Embryonic facial prominence (tissue), 1 donor: ENCODE data around the gene EFHD2.
A peak's percentile ranks its signal among the peaks of the same experiment; 100 is the strongest.
"Not testable (repeated sequence)": the region's sequence is repeated elsewhere in the genome, so short reads cannot be mapped to it uniquely, and the experiment has no call there.

Source experiments
- DNase-seq: peaks from one replicate; pipeline ENCODE4 v3.0.0-alpha.2; 2016; ENCODE audit errors: extremely low spot score

EFHD2 gene, protein sequence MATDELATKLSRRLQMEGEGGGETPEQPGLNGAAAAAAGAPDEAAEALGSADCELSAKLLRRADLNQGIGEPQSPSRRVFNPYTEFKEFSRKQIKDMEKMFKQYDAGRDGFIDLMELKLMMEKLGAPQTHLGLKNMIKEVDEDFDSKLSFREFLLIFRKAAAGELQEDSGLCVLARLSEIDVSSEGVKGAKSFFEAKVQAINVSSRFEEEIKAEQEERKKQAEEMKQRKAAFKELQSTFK

DNA sequence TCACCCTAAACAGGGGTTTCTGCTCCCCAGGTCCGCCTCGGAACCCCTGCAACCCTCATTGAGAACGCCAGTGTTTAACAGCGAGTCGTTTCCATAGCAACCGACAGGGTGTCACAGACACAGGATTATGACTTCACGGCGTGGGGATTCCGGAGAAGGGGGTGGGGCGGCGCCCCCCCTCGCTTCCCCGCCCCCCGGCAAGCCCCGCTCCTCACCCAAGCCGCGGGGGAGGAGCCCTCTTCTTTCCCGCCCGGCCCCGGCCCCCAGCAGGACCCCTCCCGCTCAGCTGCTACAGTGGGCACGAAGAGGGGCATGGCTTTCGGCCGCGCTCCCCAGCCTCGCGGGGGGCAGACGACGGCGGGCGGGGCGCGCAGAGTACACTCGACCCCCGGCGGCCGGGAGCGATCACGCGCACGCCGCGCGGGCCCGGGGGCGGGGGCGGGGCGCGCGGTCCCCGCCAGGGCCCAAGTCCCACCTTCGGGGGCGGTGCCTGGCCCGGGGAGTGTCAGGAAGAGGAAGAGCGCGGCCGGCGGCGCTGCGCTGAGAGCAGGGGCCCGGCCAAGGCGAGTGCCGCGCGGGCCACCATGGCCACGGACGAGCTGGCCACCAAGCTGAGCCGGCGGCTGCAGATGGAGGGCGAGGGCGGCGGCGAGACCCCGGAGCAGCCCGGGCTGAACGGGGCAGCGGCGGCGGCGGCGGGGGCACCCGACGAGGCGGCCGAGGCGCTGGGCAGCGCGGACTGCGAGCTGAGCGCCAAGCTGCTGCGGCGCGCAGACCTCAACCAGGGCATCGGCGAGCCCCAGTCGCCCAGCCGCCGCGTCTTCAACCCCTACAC lies at the start of gene EFHD2:
TSS of gene EFHD2 (plus strand) at position 501 of the 835 bp plus-strand sequence. CDS start at position 585, 84 bp downstream.
- peak; percentile 75 for DNase-seq

DNA sequence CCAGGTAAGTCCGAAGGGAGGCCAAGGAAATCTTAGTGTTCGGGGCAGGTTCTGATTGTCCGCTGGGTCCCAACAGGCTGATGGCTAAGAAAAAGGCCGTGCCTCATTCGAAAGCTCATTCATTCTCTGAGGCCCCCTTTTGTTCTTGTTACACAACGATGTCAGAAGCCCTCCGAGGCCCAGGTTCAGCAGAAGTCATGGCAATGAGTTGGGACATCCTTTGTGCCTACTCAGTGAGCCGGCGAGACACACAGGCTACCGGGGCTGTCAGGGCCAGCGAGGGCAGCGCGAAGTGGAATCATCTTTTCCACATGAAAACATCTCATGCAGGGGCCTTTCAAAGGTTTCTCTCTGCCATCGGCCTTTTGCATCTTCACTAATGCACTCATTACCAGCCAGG lies 49.0 kb upstream of the EFHD2 start:
- no peak for DNase-seq

DNA sequence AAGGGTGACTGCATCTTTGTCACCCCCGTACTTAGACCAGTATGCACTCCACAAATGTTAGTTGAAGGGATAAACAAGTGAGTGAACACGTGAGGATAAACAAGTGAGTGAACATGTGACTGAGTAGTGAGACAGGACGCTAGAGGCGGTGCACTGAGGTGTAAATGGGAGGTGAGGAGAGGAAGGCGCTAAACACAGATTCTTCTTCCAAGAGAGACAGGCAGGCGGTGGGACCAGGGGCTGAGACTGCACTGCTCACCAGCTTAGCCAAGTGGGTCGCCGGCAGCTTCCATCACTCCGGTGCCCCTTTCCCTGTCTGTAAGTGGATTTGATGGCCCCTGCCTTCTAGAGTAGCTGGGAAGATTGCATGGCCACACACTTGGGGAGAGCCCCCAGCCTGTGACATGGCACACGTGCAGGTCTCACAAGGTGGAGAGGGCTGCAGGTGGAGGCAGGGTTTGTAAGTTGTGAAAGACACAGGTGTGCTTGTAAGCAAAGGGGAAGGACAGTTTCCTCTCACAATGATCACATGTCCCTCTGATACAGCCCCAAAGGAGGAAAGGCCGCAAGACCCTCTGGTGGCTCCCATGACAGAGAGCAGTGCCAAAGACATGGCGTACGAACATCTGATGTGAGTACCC lies 47.5 kb upstream of the EFHD2 start:
- DNase-seq, result no peak

DNA sequence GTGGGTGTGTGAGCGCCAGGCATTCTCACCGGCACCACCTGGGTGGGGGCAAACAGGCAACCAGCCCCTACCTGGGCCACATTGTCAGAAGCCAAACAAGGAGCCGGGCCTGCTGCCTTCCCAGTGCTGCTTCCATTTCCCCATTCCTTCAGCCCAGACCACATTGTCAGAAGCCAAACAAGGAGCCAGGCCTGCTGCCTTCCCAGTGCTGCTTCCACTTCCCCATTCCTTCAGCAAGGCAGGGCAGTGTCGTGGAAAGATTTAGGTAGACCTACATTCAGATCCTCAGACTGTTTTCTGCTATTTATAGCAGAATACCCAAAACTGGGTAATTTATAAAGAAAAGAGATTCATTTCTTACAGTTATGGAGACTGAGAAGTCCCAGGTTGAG lies 47.0 kb upstream of the EFHD2 start:
- no peak for DNase-seq

DNA sequence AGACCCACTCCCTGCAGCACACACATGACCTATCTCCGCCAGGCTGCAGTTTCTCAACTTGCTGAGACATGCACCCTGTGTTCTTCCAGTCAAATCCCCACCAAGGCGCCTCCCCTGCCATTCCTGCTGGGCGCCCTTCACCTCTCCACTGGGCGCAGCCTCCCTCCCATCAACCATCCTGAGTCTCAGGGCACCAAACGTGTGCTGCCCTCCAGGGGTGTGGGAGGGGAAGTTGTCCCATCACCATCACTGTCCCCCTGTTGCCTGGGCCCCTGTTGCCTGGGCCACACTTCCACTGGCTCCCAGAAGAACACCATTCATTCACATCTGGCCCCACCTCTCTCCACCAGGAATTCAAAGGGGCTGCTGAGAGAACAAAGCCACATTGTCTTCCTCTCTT lies 44.9 kb upstream of the EFHD2 start:
- no peak for DNase-seq

DNA sequence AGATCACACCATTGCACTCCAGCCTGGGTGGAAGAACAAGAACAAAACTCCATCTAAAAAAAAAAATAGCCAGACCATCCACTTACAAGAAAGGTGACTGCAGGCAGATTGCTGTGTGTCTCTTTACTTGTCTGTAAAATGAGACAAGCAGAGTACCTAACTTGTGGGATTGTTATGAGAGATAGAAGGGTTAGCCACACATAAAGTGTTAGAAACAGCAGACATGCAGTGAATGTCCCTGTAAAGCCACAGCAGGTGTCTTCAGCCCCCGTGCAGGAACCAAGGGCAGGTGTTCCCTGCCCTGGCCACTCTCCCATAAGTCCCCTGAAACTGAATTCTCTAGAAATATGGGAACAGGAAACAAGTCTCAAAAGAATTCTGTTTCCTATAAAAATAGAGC lies 40.8 kb upstream of the EFHD2 start:
- no peak for DNase-seq

DNA sequence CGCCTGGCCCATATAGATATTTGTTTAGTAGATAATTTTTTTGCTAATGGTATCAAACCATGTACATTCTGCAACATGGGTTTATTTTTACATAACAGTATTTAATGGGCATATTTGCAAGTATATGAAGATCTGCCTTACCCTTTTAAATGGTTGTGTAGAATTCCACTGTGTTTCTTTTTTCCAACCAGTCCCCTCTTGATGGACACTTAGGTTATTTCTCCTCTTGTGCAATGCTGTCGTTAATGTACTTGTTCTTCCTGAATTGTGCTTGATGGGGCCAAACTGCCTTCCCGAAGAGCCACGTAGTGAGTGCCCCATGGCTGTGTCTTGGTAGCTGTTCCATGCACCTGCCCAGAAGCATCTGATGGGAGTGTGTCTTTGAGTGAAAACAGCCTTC lies 39.4 kb upstream of the EFHD2 start:
- no peak for DNase-seq

DNA sequence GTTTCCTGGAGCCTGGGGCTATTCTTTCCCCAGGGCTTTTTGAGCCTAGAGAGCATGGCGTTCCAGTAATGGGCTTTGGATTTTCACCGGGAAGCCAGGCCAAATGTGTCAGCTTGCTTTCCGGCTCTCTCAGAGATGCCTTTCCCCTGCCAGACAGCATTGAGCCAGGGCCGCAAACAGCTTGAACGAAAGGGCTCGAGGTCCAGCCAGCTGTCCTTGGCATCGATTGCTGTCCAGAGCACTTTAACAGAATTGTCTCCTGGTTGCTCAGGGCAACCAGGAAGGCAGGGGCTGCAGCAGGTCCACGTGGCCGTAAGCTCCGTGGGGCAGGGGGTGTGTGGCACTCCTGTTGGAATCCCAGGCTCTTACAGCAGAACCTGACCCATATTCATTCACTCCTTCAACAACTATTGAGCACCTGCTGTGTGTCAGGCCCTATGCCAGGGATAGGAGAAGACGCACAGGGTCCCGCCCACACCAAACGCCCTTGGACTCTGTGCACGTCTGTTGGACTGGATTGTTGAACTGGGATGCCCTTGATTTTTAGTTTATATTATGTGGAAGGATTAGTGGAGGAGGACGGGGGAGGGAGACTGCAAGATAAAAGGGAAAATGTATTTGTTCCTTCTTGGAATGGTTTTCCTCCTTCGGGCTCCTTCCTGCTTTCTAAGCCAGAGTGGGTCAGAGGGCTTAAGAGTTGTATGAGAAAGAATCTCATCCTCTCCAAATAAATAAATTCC lies 38.7 kb upstream of the EFHD2 start:
- DNase-seq, result no peak

DNA sequence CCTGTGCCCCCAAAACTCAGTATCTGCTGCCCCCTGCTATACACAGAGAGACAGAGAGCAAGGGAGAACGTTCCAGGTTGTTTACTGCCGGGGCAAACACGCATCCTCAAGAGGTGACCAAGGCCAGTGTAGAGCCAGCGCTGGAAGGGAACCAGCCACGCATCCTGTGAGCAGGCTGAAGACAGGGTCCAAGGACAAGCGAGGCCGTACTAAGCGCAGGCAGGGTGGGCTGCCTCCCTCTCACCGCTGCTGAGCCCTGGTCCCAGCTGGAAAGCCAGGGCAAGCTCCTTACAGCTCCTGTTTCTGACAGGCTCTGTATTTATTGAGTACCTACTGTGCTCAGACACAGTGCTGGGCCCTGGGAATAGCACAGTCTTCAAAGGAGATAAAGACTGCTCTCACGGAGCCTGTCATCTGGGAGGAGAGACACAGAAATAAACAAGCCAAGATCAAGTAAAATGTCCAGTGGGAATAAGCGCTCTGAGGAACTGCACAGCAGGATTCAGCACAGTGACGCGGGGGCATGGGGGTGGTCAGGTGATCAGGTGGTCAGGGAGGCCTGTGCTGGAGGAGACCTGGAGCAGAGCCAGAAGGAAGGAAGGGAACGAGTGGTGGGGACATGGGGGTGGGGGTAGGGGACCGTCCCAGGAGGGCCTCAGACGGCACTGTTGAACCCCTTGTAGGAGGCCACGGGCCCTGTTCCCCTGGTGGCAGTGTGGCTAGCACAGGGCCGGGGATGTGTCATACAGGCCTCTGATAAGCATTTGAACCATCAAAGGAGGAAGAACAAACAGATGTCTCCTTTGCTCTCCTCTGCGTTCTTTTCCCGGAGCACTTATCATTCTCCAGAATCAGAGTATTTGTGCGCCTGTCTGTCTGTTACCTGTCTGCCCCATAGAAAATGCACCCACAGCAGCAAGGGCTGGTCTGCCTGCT lies 37.8 kb upstream of the EFHD2 start:
- DNase-seq, result no peak

DNA sequence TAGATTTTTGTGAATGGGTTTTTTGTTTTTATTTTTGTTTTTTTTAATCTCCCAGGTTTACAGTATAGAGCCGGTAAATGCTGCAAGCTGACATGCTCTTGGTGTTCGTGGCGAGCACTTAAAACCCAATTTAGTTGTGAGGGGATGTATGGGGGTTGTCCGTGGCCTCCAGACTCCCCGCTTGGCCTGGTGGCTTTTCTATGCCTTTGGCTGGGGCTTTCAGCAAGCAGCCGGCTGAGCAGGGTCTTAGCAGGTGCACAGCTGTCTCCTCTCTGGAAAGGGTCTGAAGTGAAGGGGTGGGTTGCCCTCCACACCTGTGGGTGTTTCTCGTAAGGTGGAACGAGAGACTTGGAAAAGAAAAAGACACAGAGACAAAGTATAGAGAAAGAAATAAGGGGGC lies 31.0 kb upstream of the EFHD2 start:
- no peak for DNase-seq

DNA sequence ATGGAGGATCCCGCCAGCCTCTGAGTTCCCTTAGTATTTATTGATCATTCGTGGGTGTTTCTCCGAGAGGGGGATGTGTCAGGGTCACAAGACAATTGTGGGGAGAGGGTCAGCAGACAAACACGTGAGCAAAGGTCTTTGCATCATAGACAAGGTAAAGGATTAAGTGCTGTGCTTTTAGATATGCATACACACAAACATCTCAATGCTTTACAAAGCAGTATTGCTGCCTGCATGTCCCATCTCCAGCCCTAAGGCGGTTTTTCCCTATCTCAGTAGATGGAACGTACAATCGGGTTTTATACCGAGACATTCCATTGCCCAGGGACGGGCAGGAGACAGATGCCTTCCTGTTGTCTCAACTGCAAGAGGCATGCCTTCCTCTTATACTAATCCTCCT lies 30.5 kb upstream of the EFHD2 start:
- DNase-seq, result not testable (repeated sequence)

DNA sequence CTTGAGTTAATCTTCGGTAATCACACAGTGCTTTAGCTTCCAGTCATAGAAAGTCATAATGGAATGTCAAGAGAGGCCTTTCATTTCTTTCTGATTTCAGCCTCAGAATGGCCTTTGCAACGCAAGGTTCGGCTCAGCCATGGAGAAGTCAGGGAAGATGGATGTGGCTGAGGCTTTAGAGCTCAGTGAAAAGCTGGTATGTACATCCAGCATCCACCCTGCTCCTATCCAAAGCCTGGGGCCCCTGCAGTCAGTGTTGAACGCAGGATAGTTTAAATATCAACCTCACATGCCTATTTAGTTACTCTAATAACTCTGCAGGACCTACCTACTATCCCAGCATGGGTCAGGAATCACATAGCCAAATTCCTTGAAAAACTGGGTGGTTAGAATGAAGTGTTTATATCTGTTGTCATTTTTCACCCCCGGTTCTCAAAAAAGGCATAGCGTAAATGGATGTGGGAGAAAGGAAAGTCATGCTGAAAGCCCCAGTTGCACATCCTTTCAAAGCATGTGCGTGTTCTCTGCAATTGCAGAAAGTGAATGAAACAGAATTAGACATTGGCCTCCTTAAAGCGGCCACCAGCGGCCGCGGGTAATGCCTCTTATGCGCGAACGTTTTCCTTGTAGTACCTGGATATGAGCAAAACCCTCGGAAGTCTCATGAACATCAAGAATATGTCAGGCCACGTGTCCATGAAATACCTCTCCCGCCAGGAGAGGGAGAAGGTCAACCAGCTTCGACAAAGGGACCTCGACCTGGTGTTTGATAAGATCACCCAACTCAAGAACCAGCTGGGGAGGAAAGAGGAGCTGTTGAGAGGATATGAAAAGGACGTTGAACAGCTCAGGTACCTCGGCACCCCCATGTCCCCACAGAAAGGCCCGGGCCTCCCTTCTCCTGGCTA lies 28.8 kb upstream of the EFHD2 start:
- no peak for DNase-seq

DNA sequence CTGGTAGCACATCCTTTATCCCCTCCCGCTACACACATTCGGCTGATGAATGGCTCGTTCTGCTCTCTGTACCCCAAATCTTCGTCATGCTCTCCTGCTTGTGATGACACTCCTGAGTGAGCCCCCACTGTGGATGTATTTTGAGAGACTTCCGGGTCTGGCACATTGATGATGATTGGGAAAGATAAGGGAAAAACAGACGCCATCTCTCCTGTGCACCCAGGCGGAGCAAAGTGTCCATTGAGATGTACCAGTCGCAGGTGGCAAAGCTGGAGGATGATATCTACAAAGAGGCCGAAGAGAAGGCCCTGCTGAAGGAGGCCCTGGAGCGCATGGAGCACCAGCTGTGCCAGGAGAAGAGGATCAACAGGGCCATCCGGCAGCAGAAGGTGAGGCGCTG lies 27.9 kb upstream of the EFHD2 start:
- no peak for DNase-seq

DNA sequence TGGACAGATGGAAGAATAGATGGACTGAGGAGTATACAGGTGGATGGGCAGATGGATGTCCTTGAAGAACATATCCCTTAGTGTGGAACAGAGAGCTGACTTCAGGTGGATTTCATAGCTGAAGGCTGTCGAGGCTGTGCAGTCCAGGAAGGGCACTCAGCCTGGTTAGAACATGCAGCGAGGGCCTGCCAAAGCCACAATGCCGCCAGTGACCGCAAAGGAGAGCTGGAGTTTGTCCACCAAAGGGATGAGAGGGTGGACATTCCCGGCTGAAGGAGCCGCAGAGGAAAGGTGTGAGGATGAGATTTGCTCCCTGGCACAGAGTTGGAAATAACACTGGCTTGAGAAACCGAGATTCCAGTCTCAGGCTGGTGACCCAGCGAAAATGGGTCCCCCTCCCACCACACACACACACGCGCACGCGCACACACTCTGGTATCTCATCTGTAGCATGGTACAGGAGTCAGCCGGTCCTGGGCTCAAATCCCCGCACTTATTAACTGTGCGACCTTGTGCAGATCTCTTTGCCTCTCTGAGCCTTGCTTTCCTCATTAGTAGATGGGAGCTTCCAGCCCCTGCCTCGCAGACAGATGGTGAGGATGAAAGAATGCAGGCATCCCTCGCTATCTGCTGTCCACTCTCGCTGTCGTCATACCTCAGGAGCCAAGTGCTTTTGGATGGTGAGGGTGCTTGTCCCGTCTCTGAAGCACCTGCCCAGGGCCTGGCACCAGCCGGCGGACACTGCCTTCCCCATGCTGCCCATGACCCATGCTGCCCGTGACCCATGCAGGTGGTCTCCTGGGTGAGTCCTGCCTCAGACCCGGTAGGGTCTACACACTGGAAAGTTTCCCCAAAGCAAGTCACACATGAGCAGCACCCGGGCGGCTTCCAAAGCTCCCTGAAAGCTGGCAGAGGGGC lies 26.8 kb upstream of the EFHD2 start:
- DNase-seq, result no peak

DNA sequence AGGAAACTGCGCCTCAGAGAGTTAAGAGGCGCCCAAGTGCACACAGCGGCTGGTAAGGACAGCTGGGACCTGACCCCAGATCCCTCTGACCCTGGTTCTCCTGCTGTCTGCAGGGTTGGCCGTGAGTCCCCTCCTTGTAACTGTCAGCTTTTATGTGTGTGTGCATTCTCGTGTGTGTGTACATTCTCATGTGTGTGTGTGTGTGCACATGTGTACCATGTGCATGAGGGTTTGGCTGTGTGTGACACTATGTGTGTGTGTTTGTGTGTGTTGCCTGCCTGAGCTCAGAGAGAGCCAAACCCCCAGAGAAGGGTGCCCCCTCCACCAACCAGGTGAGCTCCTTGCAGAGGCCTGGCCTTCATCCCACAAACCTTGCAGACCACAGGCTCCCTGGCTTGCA lies 25.9 kb upstream of the EFHD2 start:
- DNase-seq, result no peak

DNA sequence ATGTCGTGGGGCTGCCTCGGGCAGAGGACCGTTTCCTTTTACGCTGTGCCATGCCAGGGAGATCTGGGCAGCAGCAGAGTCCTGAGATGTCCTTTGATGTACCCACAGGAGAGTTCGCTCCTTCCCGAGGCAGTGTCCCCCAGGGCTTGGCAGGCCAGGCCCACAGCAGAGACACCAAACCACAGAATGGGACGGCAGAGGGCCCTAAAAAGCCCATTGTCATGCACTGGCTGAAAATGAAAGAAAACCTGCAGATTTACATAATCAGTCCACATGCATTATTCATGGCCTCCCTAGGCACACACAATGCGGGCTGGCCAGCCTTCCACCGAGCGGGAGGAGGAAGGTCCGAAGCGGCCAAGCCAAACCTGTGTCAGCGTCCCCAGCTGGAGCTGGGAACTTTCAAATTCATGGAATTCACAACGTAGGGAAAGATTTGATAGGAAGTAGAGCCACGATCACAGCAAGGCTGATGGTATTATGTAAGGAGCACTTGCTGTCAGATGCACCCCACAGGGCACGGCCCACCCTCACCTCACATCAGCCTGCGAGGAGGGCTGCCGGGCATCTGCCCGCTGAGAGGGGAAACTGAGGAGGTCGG lies 25.3 kb upstream of the EFHD2 start:
- DNase-seq, result no peak

DNA sequence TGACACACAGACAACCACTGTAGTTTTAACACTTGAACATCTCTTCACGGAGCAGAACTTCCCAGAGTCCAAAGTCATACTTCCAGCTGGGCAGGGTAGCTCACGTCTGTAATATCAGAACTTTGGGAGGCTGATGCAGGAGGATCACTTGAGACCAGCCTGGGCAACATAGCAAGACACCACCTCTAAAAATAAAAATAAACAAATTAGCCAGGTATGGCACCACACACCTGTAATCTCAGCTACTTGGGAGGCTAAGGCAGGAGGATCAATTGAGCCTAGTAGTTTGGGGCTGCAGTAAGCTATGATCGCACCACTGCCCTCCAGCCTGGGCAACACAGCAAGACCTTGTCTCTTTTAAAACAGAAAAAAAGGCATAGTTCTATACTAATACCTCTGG lies 24.3 kb upstream of the EFHD2 start:
- no peak for DNase-seq

DNA sequence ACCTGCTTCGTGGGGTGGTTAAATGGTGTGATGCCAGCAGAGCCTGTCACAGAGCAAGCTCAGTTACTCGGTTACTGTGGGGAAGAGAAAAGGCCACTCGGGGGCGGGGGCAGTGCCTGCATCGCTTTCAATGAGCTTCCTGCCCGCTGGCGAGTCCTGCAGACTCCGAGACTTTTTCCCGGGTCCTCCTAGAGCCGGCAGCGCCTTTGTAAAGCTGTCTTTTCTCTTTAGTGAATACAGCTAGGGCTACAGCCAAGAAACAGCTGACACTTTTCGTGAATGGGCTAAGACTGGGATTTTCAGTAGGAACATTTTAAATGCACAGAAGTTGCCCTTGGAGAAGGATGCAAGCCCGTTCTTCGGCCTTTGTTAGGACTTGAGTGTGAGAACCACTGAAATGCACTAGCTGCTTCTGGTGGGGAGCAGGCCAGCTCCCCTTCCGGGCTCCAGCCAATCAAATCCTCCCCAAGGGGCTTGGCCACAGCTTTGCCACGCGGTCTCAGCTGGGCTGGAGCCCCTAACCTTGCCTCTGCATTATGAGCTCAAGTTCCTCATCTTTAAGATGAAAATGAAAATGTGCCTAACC lies 23.4 kb upstream of the EFHD2 start:
- no peak for DNase-seq
